Thoracic aorta (tissue), 2 donors: Measurements from ENCODE around the gene PHEX. TPM values are rescaled to one million over a fixed set of nuclear protein-coding genes. Genes with fewer than 3 reads are reported as not detected.

Source experiments
- ATAC-seq: fragments of 150-250 bp; one replicate; pipeline ENCODE4 v1.8.0; 2017; ENCODE audit warnings: low read depth; ENCODE audit not compliant: insufficient number of reproducible peaks, low FRiP score
- DNase-seq: peaks from one replicate; pipeline ENCODE4 v3.0.0-alpha.2; 2020; ENCODE audit warnings: low spot score
- H3K27ac ChIP-seq, 2 donors: fragments of 200-600 bp; sonication (generic); 1 replicate in 1 of 2; 2 replicates in 1 of 2; pipeline ENCODE4 v1.5.1; 2016; ENCODE audit warnings: mild to moderate bottlenecking in 2 of 2, moderate library complexity in 2 of 2
- H3K27me3 ChIP-seq: fragments of 200-600 bp; sonication (generic); replicated peaks from 2 replicates; pipeline ENCODE4 v1.6.0; 2016; ENCODE audit warnings: mild to moderate bottlenecking; ENCODE audit not compliant: insufficient read depth
- H3K36me3 ChIP-seq: fragments of 200-600 bp; sonication (generic); one replicate; pipeline ENCODE4 v1.5.1; 2016
- H3K4me1 ChIP-seq, 2 donors: fragments of 200-600 bp; sonication (generic); 1 replicate in 1 of 2; 2 replicates in 1 of 2; pipeline versions ENCODE4 v1.5.1 to v1.6.0; 2016; ENCODE audit warnings: low read depth in 2 of 2, mild to moderate bottlenecking in 1 of 2; ENCODE audit not compliant: control insufficient read depth in 1 of 2
- H3K4me3 ChIP-seq: fragments of 200-600 bp; sonication (generic); 2 replicates; pipeline ENCODE4 v1.5.1; 2016; ENCODE audit warnings: mild to moderate bottlenecking
- H3K9me3 ChIP-seq: fragments of 200-600 bp; sonication (generic); 2 replicates; pipeline ENCODE4 v1.5.1; 2016
- total RNA-seq, 2 donors: library from RNA; depleted of rRNA; stranded (reverse); fragments of >200 nt; gene quantifications; one replicate each; pipeline versions ENCODE4 v1.1.0 to v1.2.3, GENCODE V29; 2016
- TF ChIP-seq, protein P1 (sequence below): fragments of 200-600 bp; sonication (generic); IDR thresholded peaks from one replicate; pipeline ENCODE4 v1.5.1; 2019; ENCODE audit warnings: antibody characterized with exemption

The PHEX gene
- total RNA-seq, 2 donors from 2014 or later = 0.35 to 0.68 TPM

DNA sequence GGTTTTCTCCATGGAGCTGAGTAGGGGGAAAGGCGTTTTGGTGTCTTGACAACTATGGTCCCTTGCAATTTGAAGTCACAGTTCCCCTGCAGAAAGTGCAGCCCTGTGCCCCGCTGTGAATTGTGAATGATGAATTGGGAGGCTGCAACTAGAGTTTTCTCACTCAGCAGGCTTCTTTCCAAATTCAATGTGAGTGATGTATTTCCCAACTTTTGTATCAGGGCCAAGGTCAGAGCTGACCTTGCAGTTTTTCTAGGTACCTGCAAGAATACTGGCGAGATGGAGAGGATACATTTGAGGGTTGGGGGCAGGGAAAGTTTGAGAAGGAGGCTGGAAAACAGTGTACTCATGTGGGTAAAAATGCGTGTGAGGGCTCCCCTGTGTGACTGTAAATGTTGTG lies 11.7 kb downstream of the PHEX start:
- Histone ChIP-seq H3K36me3 (no peaks in the 10 kb centered on the region), H3K27ac (no peak overlapping the region), H3K9me3 (no peaks in the 10 kb centered on the region), H3K4me3 (no peak overlapping the region), H3K27me3 (no peaks in the 10 kb centered on the region), H3K4me1 (no peaks in the 10 kb centered on the region)
- DNase-seq (no peak), ATAC-seq (no peak)
- TF ChIP-seq, protein P1, sequence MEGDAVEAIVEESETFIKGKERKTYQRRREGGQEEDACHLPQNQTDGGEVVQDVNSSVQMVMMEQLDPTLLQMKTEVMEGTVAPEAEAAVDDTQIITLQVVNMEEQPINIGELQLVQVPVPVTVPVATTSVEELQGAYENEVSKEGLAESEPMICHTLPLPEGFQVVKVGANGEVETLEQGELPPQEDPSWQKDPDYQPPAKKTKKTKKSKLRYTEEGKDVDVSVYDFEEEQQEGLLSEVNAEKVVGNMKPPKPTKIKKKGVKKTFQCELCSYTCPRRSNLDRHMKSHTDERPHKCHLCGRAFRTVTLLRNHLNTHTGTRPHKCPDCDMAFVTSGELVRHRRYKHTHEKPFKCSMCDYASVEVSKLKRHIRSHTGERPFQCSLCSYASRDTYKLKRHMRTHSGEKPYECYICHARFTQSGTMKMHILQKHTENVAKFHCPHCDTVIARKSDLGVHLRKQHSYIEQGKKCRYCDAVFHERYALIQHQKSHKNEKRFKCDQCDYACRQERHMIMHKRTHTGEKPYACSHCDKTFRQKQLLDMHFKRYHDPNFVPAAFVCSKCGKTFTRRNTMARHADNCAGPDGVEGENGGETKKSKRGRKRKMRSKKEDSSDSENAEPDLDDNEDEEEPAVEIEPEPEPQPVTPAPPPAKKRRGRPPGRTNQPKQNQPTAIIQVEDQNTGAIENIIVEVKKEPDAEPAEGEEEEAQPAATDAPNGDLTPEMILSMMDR = no peak

DNA sequence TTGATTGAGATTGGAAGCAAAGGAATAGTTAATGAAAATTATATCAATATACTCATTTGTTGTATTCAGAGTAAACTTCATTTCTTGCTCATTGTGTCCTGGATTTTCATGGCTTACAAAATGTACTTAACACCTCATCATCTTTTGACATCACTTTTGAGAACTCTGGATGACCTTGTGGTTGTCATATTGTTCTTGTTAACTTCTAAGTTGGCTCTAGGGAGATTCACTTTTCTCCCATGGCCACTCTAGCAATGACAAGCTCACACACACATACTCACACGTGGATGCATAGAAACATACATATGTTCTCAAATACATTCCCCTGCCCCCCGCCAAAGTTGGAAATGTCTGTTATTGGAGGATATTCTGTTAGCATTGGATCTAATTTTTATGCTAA lies 15.3 kb downstream of the PHEX start:
- no peak for DNase-seq
- Histone ChIP-seq H3K4me3 (no peak overlapping the region), H3K27me3 (no peaks in the 10 kb centered on the region), H3K4me1 (no peaks in the 10 kb centered on the region), H3K9me3 (no peaks in the 10 kb centered on the region), H3K36me3 (no peaks in the 10 kb centered on the region), H3K27ac (no peak overlapping the region)
- ATAC-seq = no peak
- TF ChIP-seq, protein P1 = no peak

DNA sequence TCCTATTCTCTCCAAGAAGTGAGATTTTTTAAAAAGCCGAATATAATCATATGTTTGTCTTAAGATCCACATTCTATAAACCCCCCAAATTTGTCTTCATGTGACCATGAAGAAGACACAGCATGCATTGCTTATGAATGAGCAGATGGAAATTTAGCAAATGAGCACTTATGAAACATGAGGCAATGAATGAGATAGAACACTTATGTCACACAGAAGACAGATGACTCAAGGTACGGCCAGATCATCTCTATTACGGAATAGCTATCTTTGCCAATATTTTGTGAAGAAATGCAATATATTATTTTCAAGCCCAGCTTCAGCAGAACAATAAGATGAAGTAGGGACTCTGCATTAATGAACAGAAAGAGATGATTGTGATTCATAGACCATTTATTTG lies 21.4 kb downstream of the PHEX start:
- H3K36me3 ChIP-seq = no peaks in the 10 kb centered on the region
- H3K27me3 ChIP-seq = no peaks in the 10 kb centered on the region
- H3K27ac ChIP-seq = no peak overlapping the region
- H3K9me3 ChIP-seq = no peaks in the 10 kb centered on the region
- no peak for ATAC-seq
- DNase-seq = no peak
- TF ChIP-seq, protein P1 = no peak
- no peak overlapping the region for H3K4me3 ChIP-seq
- H3K4me1 ChIP-seq = no peaks in the 10 kb centered on the region

DNA sequence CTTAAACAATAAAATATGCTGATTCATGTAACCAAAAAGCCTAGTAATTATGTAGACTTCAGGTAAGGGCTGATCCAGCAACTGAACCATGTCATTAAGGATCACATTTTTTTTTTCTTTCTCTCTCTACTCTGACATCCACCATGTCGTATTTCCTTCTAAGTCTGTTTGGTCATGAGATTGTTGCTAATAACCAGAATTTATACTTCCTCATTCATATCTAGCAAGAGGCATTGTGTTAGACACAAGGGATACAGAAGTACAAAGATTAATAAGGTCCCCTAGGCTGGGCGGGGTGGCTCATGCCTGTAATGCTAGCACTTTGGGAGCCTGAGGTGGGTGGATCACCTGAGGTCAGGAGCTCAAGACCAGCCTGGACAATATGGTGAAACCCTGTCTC lies 24.1 kb downstream of the PHEX start:
- H3K9me3 ChIP-seq = no peaks in the 10 kb centered on the region
- no peaks in the 10 kb centered on the region for H3K4me1 ChIP-seq
- DNase-seq (no peak), ATAC-seq (no peak)
- TF ChIP-seq, protein P1 = no peak
- no peaks in the 10 kb centered on the region for H3K27me3 ChIP-seq
- no peaks in the 10 kb centered on the region for H3K36me3 ChIP-seq
- H3K27ac ChIP-seq = no peak overlapping the region
- H3K4me3 ChIP-seq = no peak overlapping the region

DNA sequence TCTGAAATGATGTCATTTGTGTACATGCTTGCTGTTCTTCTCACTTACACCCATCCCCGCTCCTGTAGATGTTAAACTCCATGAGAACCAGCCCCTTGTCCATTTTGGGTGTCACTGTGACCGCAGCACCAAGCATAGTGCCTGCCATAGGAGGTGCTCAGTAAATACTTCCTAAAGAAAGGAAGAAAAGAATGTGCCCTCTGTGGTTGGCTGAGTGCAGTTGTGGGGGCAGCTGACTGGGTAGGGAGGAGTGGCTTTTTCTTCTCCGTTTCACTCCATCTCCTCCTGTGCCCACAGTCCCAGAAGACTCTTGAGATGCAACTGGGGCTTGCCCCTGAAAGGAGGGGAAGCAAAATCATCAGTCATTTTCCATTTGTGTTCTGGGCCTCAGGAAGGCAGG lies 25.5 kb downstream of the PHEX start:
- ATAC-seq = no peak

More for the DNA sequence above, 25.5 kb downstream of the PHEX start:
- Histone ChIP-seq H3K36me3 (no peaks in the 10 kb centered on the region), H3K9me3 (no peaks in the 10 kb centered on the region), H3K27me3 (no peaks in the 10 kb centered on the region), H3K27ac (no peak overlapping the region), H3K4me1 (no peaks in the 10 kb centered on the region), H3K4me3 (no peak overlapping the region)
- TF ChIP-seq, protein P1 = no peak
- no peak for DNase-seq
